Sigmoid colon (tissue), 7 donors: ENCODE results near the gene NANOS2. TPM values are rescaled to one million over a fixed set of nuclear protein-coding genes. Genes with fewer than 3 reads are reported as not detected.

Experiments
- DNase-seq: peaks from one replicate; pipeline ENCODE4 v3.0.0-alpha.2; 2019
- H3K27ac ChIP-seq, 4 donors: fragments of 200-600 bp; sonication (generic); one replicate each; pipeline ENCODE4 v1.5.1; 2016 to 2019; ENCODE audit warnings: mild to moderate bottlenecking in 1 of 4
- H3K27me3 ChIP-seq, 3 donors: fragments of 200-600 bp; sonication (generic); one replicate each; pipeline ENCODE4 v1.5.1; 2019; ENCODE audit warnings: mild to moderate bottlenecking in 1 of 3
- H3K36me3 ChIP-seq, 4 donors: fragments of 200-600 bp; sonication (generic); one replicate each; pipeline ENCODE4 v1.5.1; 2016 to 2019
- H3K4me1 ChIP-seq, 4 donors: fragments of 200-600 bp; sonication (generic); one replicate each; pipeline ENCODE4 v1.5.1; 2017 to 2019
- H3K4me3 ChIP-seq, 4 donors: fragments of 200-600 bp; sonication (generic); one replicate each; pipeline ENCODE4 v1.5.1; 2017 to 2019; ENCODE audit warnings: mild to moderate bottlenecking in 2 of 4, moderate library complexity in 1 of 4
- H3K9me3 ChIP-seq, 4 donors: fragments of 200-600 bp in 3 of 4; sonication (generic) in 3 of 4; one replicate each; pipeline versions ENCODE4 v1.5.1 to v1.6.1; 2013 to 2019
- EP300 ChIP-seq, 4 donors: sonication (generic); formaldehyde crosslinking; IDR thresholded peaks; one replicate each; pipeline ENCODE4 v1.6.1; 2017; ENCODE audit warnings: antibody characterized with exemption in 4 of 4
- POLR2A ChIP-seq, 2 donors: fragments of 450-650 bp; IDR thresholded peaks; one replicate each; pipeline ENCODE4 v1.6.1; 2016; ENCODE audit warnings: antibody characterized with exemption in 2 of 2, mild to moderate bottlenecking in 2 of 2, moderate library complexity in 2 of 2
- POLR2AphosphoS5 ChIP-seq, 4 donors: sonication (generic); formaldehyde crosslinking; IDR thresholded peaks; one replicate each; pipeline ENCODE4 v1.6.1; 2017; ENCODE audit warnings: antibody characterized with exemption in 4 of 4
- WGBS, 2 donors: extraction: QIAGEN DNeasy Blood & Tissue Kit; methylation state at CpG; one replicate each; pipeline ENCODE4 v1.1.7; 2013; 5-methylcytosine and 5-hydroxymethylcytosine counted together
- intact Hi-C: fragments of 100-400 bp; cut with DNase I; formaldehyde crosslinking; loops from one replicate; pipeline ENCODE4 v1.15.1; 2023
- polyA plus RNA-seq, 3 donors: library from polyadenylated mRNA; stranded (reverse); fragments of 200-250 nt; gene quantifications; one replicate each; pipeline ENCODE4 v1.2.3, GENCODE V29; 2013
- total RNA-seq, 4 donors: library from RNA; depleted of rRNA; stranded (reverse); fragments of >200 nt; gene quantifications; one replicate each; pipeline ENCODE4 v1.1.0, GENCODE V29; 2016
- TF ChIP-seq, protein P1 (sequence below), 4 experiments: fragments of 450-650 bp in 3 of 4; fragments of 200-600 bp in 1 of 4; IDR thresholded peaks; one replicate each; pipeline ENCODE4 v1.5.1; 2016 to 2019; ENCODE audit warnings: antibody characterized with exemption in 4 of 4, mild to moderate bottlenecking in 3 of 4, moderate library complexity in 2 of 4
- donor health status: healthy with polysubstance abuse.
- donor health status: Bipolar disorder and iron deficiency.
- donor health status: healthy.

NANOS2 gene
- total and polyA plus RNA-seq, 7 donors = 0.46 to 0.60 TPM; not detected in 5

GRCh38 chr19:45879055-45879454, 35.5 kb downstream of the NANOS2 start:
- TF ChIP-seq POLR2A (IDR thresholded peaks at IDR 0.05) (no peak), EP300 (IDR thresholded peaks at IDR 0.05) (no peak), POLR2AphosphoS5 (IDR thresholded peaks at IDR 0.05) (no peak)
- TF ChIP-seq, protein P1, sequence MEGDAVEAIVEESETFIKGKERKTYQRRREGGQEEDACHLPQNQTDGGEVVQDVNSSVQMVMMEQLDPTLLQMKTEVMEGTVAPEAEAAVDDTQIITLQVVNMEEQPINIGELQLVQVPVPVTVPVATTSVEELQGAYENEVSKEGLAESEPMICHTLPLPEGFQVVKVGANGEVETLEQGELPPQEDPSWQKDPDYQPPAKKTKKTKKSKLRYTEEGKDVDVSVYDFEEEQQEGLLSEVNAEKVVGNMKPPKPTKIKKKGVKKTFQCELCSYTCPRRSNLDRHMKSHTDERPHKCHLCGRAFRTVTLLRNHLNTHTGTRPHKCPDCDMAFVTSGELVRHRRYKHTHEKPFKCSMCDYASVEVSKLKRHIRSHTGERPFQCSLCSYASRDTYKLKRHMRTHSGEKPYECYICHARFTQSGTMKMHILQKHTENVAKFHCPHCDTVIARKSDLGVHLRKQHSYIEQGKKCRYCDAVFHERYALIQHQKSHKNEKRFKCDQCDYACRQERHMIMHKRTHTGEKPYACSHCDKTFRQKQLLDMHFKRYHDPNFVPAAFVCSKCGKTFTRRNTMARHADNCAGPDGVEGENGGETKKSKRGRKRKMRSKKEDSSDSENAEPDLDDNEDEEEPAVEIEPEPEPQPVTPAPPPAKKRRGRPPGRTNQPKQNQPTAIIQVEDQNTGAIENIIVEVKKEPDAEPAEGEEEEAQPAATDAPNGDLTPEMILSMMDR (IDR thresholded peaks at IDR 0.05) = no peak
- intact Hi-C loops = no loop called here
- Histone ChIP-seq H3K36me3 (peaks cover 0 to 3% (median under 1%) of the 10 kb centered on the region in 4 donors), H3K4me1 (peaks cover 0 to 34% (median 25%) of the 10 kb centered on the region in 4 donors), H3K9me3 (no peaks in the 10 kb centered on the region), H3K27ac (no peak overlapping the region), H3K4me3 (no peak overlapping the region), H3K27me3 (peaks cover 3 to 19% (median 5%) of the 10 kb centered on the region in 3 donors)
- 55 to 59% methylated on average over 8 of the region's 8 CpGs for WGBS, 2 donors
- DNase-seq = no peak

DNA sequence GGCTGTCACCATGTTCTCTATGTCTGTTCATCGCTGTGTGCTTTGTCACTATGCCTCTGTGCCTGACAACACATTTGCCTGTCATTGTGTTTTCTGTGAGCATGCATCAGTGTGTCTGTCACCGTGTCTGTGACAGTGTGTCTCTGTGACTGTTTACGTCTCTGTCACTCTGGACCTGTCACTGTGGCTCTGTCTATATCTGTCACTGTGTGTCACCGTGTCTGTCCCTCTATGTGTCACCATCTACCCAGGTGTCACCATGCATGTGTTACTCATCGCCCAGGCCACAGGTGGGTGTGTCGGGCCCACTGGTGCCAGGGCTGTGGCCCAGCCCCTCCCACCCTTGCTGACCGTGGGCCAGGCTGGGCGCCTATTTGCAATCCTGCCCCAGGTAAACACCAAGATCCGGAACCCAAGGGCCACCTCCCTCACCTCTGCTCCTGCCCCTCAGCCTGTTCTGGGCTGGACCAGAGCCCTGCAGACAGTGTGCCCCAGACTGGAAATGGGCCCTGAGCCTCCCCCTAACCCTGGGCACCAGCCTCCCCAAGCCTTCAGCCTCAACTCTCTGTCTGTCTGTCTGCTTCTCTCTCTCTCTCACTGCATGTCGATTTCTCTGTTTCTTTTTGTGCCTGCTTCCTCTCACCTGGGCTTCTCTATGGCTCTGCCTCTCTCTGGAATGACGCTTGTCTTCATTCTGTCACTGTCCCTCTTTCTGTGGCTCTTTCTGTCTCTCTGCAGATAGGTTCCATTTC, 36.4 kb downstream of the NANOS2 start:
- no peaks in the 10 kb centered on the region for H3K36me3 ChIP-seq
- intact Hi-C loops = no loop called here
- H3K27me3 ChIP-seq = peaks cover 3 to 19% (median 5%) of the 10 kb centered on the region in 3 donors
- H3K4me1 ChIP-seq = peaks cover 0 to 25% (median 16%) of the 10 kb centered on the region in 4 donors
- H3K9me3 ChIP-seq = no peaks in the 10 kb centered on the region
- no peak overlapping the region for H3K27ac ChIP-seq
- no peak for DNase-seq
- H3K4me3 ChIP-seq = no peak overlapping the region
- WGBS, 2 donors = 21 to 63% methylated on average over 11 of the region's 11 CpGs
- TF ChIP-seq EP300 (IDR thresholded peaks at IDR 0.05) (no peak), POLR2AphosphoS5 (IDR thresholded peaks at IDR 0.05) (no peak), POLR2A (IDR thresholded peaks at IDR 0.05) (no peak)
- TF ChIP-seq, protein P1 (IDR thresholded peaks at IDR 0.05) = no peak

DNA sequence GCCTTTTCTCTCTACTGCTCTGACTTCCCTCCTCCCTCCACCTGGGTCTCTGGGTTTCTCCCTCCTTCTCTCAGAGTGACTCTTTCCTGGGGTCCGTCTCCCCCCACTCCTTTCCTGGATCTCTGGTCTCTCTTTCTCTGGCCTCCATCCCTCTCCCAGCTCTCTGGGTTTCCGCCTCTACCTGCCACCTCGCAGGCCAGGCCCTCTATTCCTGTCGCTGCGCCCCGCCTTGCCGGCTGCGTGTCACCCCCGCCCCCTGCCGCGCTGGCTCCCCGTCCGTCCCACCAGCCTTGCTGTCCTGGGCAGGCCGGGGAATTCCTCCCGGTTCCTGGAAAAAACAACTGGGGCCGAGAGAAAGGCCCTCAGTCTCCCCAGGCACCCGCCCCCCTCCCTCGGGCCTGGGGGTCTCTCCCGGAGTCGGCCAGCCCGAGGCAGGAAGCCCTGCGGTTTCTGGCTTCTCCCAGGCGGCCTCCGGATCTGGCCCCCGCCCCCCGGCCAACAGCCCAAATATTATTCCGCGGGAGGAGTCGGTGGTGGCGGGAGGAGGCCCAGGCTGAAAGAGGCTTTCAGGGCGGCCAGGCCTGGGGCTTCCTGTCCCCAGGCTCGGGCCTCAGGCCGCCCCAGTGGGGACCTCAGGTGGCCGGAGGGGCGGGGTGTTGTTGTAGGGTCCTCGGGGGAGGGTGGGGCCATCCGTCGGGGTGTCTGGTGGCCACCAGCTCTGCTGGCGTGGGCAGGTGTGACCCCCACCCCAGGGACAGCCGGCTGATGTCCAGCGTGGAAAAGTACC, 38.0 kb downstream of the NANOS2 start:
- no peak for TF ChIP-seq EP300 (IDR thresholded peaks at IDR 0.05)
- TF ChIP-seq, protein P1 (IDR thresholded peaks at IDR 0.05) = no peak
- intact Hi-C loops = no loop called here
- Histone ChIP-seq H3K27ac (peak overlapping the region in 3 of 4 donors; percentile 27 to 57 (median 56)), H3K36me3 (no peaks in the 10 kb centered on the region), H3K4me1 (peaks cover 0 to 11% (median 5%) of the 10 kb centered on the region in 4 donors), H3K4me3 (peak overlapping the region in 3 of 4 donors; percentile 16 to 33 (median 27)), H3K9me3 (no peaks in the 10 kb centered on the region), H3K27me3 (peaks cover 3 to 19% (median 5%) of the 10 kb centered on the region in 3 donors)
- peak; percentile 75 for DNase-seq
- 7 to 8% methylated on average over 41 of the region's 41 CpGs for WGBS, 2 donors

DNA sequence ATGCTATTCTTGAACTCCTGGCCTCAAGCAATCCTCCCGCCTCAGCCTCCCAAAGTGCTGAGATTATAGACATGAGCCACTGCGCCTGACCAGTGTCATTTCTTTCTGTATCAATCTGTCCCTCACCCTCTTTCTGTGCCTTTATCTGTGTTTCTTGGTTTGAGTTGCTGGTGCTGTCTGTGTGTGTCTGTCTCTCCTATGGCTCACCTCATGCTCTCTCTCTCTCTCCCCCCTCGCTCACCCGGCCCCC, 38.5 kb downstream of the NANOS2 start:
- H3K27ac ChIP-seq = peak overlapping the region in 3 of 4 donors; percentile 27 to 57 (median 56)

More for the DNA sequence above, 38.5 kb downstream of the NANOS2 start:
- no peaks in the 10 kb centered on the region for H3K36me3 ChIP-seq
- H3K9me3 ChIP-seq = no peaks in the 10 kb centered on the region
- peak overlapping the region in 2 of 4 donors; percentile 27 to 33 for H3K4me3 ChIP-seq
- intact Hi-C loops = no loop called here
- no peak for TF ChIP-seq POLR2AphosphoS5 (IDR thresholded peaks at IDR 0.05)
- TF ChIP-seq EP300 (IDR thresholded peaks at IDR 0.05) = no peak
- no peak for TF ChIP-seq POLR2A (IDR thresholded peaks at IDR 0.05)
- TF ChIP-seq, protein P1 (IDR thresholded peaks at IDR 0.05) = no peak
- no peak for DNase-seq
- WGBS, 2 donors = 46 to 52% methylated on average over 4 of the region's 4 CpGs
- H3K27me3 ChIP-seq = peaks cover 3 to 19% (median 5%) of the 10 kb centered on the region in 3 donors
- H3K4me1 ChIP-seq = peaks cover 0 to 11% (median 5%) of the 10 kb centered on the region in 4 donors
